LNCaP clone FGC (cell line): ENCODE measurements around the gene PRSS33.

Experiments
- DNase-seq: peaks from one replicate; pipeline ENCODE4 v3.0.0-alpha.2; 2011; ENCODE audit warnings: low read depth
- H3K4me3 ChIP-seq: 2 replicates; pipeline ENCODE4 v1.5.1; 2011; ENCODE audit warnings: mild to moderate bottlenecking, low read depth, low read length, control low read depth
- CTCF ChIP-seq: IDR thresholded peaks from 2 replicates; pipeline ENCODE4 v1.5.1; 2012; ENCODE audit warnings: mild to moderate bottlenecking; ENCODE audit not compliant: control insufficient read depth, insufficient read depth; ENCODE audit errors: extremely low read depth

The PRSS33 gene

DNA sequence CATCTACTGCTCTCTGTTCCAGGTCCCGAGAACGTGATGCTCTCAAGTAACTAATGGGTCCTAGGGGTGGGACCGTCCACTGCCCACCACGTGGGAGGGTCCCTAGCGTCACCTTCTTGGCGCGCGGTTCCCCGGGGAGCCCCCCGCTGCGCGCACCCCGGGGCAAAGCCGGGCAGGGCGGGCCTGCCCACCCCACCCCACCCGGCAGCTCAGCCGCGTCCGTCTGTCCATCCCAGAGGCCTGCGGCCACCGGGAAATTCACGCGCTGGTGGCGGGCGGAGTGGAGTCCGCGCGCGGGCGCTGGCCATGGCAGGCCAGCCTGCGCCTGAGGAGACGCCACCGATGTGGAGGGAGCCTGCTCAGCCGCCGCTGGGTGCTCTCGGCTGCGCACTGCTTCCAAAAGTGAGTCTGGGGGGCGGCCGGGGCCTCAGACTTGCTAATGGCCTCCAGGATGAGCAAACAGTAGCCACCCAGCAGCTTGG is 11.4 kb upstream of the PRSS33 start:
- TF ChIP-seq CTCF, result no peak
- no peak overlapping the region for H3K4me3 ChIP-seq
- no peak for DNase-seq

DNA sequence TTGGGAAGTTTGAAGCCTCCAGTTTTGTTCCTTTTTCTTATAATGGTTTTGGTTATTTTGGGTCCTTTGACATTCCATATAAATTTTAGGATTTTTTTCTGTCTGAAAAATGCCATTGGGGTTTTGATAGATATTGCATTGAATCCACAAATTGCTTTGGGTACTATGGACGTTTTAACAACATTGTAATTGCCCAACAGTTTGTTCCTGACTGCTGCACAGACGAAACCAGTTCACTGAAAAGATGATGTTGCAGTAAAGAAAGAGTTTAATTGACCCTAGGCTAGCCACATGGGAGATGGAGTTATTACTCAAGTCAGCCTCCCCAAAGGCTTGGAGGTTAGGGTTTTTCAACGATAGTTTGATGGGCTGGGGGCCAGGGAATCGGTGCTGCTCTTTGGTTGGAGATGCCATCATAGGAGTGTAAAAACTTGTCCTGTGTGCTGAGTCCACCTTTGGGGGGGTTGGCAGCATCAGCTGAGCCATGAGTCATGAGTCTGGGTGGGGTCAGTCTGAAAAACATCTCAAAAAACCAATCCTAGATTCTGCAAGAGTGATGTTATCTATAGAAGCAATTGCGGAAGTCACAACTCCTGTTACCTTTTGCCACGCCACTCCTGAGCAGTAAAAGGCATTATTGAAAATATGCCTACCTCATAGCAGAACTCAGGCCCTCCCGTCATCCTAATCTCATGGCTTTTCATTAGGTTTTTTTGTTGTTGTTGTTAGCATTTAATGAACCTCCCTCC is 8.2 kb upstream of the PRSS33 start:
- no peak overlapping the region for H3K4me3 ChIP-seq
- TF ChIP-seq CTCF, result no peak
- DNase-seq, result no peak

- no peak for DNase-seq
- TF ChIP-seq CTCF, result no peak
- no peak overlapping the region for H3K4me3 ChIP-seq
These were observed 5.6 kb upstream of the PRSS33 start for GRCh38 chr16:2792940-2793339.

- DNase-seq, result no peak
- no peak for TF ChIP-seq CTCF
These were observed 3.8 kb upstream of the PRSS33 start for GRCh38 chr16:2791174-2791573.

DNA sequence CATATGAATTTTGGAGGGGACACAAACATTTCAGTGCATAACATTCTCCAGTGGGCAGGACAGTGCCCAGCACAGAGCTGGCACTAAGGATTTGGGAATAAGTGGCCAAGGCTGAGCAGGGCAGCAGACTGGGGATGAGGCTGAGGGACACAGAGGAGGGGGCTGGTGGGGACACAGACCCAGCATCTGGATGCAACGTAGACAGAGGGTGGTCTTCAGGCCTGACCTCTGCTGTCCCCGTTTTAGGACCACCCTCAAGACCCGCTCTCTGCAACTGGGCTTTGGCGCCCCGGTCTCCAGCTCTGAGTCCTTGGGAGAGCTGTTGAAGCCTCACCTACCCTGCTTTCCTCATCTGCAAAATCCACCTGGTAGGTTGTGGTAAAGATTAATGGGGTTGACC is 3.3 kb upstream of the PRSS33 start:
- DNase-seq, result no peak
- no peak overlapping the region for H3K4me3 ChIP-seq
- no peak for TF ChIP-seq CTCF

More at GRCh38 chr16:2791174-2791573, 3.8 kb upstream of the PRSS33 start:
- H3K4me3 ChIP-seq, result no peak overlapping the region

DNA sequence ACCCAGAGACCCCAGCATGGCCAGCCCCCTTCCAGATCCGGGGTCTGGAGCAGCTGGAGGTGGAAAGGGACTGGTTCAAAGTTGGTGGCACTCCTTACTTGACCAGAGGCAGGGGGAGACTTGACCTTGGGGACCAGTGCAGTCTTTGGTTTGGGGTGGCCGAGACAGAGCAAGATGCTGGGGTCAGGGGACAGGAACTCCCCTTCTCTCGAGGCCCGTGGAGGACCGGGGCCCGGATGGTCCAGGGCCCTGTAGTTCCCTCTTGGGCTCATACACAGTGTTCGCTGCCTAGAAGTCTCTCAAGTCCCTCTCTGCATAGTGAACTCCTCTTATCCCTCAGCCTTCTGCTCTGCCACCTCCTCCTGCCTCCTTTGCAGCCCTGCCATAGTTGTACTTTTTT is 601 bp upstream of the PRSS33 start:
- no peak overlapping the region for H3K4me3 ChIP-seq
- no peak for DNase-seq
- no peak for TF ChIP-seq CTCF

GRCh38 chr16:2786826-2787151 is 571 bp downstream of the PRSS33 start:
- H3K4me3 ChIP-seq, result no peak overlapping the region
- TF ChIP-seq CTCF, result no peak
- no peak for DNase-seq
